ENCODE data around the gene SEL1L3. TPM values are rescaled to one million over a fixed set of nuclear protein-coding genes. Genes with fewer than 3 reads are reported as not detected.

Gene SEL1L3
- total RNA-seq, 1 donor from 2014 or later, result 3.2 TPM

DNA sequence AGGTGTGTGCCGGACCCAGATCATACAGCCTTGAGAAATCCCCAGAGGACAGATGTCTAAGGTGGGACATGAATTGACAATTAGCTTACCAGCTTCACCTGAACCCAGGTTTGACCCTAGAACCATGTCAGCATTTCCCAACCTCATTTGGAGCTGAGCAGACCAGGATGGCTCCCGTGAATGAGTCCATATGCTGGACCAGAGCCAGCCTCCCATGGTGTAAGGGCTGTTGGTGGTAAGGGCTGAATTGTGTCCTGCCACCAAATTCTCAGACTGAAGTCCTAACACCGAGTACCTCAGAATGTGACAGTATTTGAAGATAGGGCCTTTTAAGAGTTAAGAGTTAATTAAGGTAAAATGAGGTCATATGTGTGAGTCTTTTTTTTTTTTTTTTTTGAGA is 118.8 kb downstream of the SEL1L3 start:
- intact Hi-C loops (cut with micrococcal nuclease), result no loop called here

DNA sequence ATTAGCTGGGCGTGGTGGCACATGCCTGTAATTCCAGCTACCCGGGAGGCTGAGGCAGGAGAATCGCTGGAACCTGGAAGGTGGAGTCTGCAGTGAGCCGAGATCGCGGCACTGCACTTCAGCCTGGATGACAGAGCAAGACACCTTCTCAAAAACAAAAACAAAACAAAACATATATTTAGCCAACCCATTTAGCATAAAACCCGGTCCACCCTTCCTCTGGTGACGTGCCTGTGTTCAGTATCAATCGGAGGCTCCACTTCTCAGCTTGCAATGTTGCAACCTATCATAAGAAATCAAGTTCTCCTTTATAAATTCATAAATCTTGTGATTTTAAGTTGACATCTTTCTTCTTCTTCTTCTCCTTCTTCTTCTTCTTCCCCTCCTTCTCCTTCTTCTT is 133.2 kb downstream of the SEL1L3 start:
- Histone ChIP-seq H3K4me1 (no peaks in the 10 kb centered on the region), H3K27ac (replicated peaks) (no peak overlapping the region), H3K4me3 (no peak overlapping the region), H3K9me3 (replicated peaks) (no peaks in the 10 kb centered on the region), H3K36me3 (no peaks in the 10 kb centered on the region), H3K27me3 (ENCODE audit: low read depth) (no peaks in the 10 kb centered on the region)
- no peak for DNase-seq
- intact Hi-C loops (cut with micrococcal nuclease), result no loop called here
- TF ChIP-seq, protein P1, sequence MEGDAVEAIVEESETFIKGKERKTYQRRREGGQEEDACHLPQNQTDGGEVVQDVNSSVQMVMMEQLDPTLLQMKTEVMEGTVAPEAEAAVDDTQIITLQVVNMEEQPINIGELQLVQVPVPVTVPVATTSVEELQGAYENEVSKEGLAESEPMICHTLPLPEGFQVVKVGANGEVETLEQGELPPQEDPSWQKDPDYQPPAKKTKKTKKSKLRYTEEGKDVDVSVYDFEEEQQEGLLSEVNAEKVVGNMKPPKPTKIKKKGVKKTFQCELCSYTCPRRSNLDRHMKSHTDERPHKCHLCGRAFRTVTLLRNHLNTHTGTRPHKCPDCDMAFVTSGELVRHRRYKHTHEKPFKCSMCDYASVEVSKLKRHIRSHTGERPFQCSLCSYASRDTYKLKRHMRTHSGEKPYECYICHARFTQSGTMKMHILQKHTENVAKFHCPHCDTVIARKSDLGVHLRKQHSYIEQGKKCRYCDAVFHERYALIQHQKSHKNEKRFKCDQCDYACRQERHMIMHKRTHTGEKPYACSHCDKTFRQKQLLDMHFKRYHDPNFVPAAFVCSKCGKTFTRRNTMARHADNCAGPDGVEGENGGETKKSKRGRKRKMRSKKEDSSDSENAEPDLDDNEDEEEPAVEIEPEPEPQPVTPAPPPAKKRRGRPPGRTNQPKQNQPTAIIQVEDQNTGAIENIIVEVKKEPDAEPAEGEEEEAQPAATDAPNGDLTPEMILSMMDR (IDR thresholded peaks at IDR 0.05; ENCODE audit: borderline replicate concordance), result no peak

More for the DNA sequence above, 118.8 kb downstream of the SEL1L3 start:
- H3K4me1 ChIP-seq, result no peaks in the 10 kb centered on the region
- DNase-seq, result no peak
- no peak overlapping the region for H3K4me3 ChIP-seq
- no peaks in the 10 kb centered on the region for H3K9me3 ChIP-seq (replicated peaks)
- no peaks in the 10 kb centered on the region for H3K27me3 ChIP-seq (ENCODE audit: low read depth)
- H3K27ac ChIP-seq (replicated peaks), result no peak overlapping the region
- no peaks in the 10 kb centered on the region for H3K36me3 ChIP-seq
- TF ChIP-seq, protein P1 (IDR thresholded peaks at IDR 0.05; ENCODE audit: borderline replicate concordance), result no peak

DNA sequence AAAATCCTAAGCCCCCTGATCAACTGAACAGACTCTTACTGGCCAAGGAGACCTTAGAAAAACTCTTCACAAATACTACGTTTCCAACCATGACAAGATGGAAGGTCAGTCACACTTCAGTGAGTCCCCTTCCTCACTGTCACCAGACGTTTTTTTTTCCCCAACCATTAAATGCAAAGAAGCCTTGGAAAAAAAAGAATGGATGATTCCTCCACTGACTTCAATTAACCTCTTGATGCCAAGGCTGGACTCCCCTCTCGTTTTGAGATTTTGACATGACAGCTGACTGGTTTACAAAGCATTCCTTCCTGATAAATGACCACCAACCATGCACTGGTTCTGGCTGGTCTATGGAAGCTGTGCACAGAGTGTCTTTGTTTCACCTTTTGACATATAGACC is 133.9 kb downstream of the SEL1L3 start:
- Histone ChIP-seq H3K27ac (replicated peaks) (no peak overlapping the region), H3K36me3 (no peaks in the 10 kb centered on the region), H3K4me3 (no peak overlapping the region), H3K4me1 (no peaks in the 10 kb centered on the region), H3K9me3 (replicated peaks) (no peaks in the 10 kb centered on the region), H3K27me3 (ENCODE audit: low read depth) (no peaks in the 10 kb centered on the region)
- intact Hi-C loops (cut with micrococcal nuclease), result no loop called here
- no peak for DNase-seq
- TF ChIP-seq, protein P1 (IDR thresholded peaks at IDR 0.05; ENCODE audit: borderline replicate concordance), result no peak

DNA sequence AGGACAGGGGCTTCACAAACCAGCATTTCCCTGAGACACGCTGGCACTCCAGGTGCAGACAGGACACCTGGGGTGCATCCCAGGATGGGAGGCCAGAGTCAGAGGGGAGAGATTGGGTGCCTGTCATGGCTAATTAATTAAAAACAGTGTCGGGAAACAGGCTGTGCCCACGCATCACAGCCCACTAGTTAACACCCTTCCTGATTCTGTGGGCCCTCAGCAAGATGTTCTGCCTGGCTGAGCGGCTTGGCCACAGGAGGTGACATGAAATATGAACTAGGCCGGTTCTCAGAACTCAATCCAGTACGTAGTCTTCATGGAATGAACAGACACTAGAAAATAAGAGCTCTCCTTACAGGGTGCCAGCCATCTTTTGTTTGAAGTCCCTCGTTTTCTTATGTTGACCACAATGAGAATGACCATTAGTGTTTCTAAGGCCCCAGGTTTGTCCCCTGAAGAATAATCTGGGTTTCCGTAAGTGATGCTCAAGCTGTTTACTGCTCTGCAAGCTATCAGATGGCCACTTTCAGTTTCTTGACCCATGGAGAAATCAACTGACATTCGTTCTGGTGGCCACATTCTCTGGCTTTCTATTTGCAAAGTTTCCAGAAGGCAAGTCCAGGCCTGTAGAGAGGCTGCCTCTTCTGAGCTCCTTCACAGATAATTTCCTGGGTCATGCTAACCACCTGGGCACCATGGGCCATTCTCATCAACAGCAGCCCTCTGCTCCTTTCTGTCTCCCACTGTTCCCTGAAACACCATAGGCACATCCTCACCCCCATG is 134.9 kb downstream of the SEL1L3 start:
- Histone ChIP-seq H3K27me3 (ENCODE audit: low read depth) (no peaks in the 10 kb centered on the region), H3K9me3 (replicated peaks) (no peaks in the 10 kb centered on the region), H3K4me1 (no peaks in the 10 kb centered on the region), H3K27ac (replicated peaks) (no peak overlapping the region), H3K4me3 (no peak overlapping the region), H3K36me3 (no peaks in the 10 kb centered on the region)
- no peak for DNase-seq
- TF ChIP-seq, protein P1 (IDR thresholded peaks at IDR 0.05; ENCODE audit: borderline replicate concordance), result no peak
- intact Hi-C loops (cut with micrococcal nuclease), result no loop called here

DNA sequence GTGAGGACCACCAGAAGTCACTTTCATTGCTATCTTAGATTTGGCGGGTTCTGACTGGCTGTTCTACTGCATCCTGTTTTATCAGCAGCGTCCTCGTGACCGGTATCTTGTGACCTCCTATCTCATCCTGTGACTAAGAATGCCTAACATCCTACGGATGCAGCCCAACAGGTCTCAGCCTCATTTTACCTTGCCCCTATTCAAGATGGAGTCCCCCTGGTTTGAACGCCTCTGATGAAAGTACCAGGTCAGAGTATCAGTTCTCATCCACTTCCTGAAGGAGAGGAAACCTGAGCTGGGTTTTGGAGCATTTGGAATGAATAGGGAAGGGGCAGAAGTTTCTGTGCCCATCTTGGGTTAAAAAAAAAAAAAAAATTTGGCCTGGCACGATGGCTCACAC is 136.9 kb downstream of the SEL1L3 start:
- H3K27me3 ChIP-seq (ENCODE audit: low read depth), result no peaks in the 10 kb centered on the region

More for the DNA sequence above, 136.9 kb downstream of the SEL1L3 start:
- TF ChIP-seq, protein P1 (IDR thresholded peaks at IDR 0.05; ENCODE audit: borderline replicate concordance), result no peak
- Histone ChIP-seq H3K9me3 (replicated peaks) (no peaks in the 10 kb centered on the region), H3K4me3 (no peak overlapping the region), H3K4me1 (no peaks in the 10 kb centered on the region), H3K36me3 (no peaks in the 10 kb centered on the region), H3K27ac (replicated peaks) (no peak overlapping the region)
- no peak for DNase-seq
- intact Hi-C loops (cut with micrococcal nuclease), result no loop called here
